OCI-LY3 (cell line): ENCODE measurements around the gene VOPP1.

Source experiments
- EZH2phosphoT487 ChIP-seq: fragments of 200-600 bp; shearing (Covaris generic); IDR thresholded peaks from 2 replicates; pipeline ENCODE4 v1.6.1; 2018; ENCODE audit warnings: antibody characterized with exemption, mixed run types, low read depth
- TF ChIP-seq, protein P1 (sequence below): fragments of 200-600, 300-600 bp; sonication (generic); IDR thresholded peaks from 2 replicates; pipeline ENCODE4 v1.5.1; 2014; ENCODE audit warnings: antibody characterized with exemption, low read length, low read depth

- TF ChIP-seq, protein P1, sequence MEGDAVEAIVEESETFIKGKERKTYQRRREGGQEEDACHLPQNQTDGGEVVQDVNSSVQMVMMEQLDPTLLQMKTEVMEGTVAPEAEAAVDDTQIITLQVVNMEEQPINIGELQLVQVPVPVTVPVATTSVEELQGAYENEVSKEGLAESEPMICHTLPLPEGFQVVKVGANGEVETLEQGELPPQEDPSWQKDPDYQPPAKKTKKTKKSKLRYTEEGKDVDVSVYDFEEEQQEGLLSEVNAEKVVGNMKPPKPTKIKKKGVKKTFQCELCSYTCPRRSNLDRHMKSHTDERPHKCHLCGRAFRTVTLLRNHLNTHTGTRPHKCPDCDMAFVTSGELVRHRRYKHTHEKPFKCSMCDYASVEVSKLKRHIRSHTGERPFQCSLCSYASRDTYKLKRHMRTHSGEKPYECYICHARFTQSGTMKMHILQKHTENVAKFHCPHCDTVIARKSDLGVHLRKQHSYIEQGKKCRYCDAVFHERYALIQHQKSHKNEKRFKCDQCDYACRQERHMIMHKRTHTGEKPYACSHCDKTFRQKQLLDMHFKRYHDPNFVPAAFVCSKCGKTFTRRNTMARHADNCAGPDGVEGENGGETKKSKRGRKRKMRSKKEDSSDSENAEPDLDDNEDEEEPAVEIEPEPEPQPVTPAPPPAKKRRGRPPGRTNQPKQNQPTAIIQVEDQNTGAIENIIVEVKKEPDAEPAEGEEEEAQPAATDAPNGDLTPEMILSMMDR, result no peak
- no peak for TF ChIP-seq EZH2phosphoT487
These were observed 114.0 kb downstream of the VOPP1 start for GRCh38 chr7:55458351-55458750.
